Stimulated activated naive CD8-positive, alpha-beta T cell treated with anti-CD3 and anti-CD28 coated beads, Interleukin-15, Interleukin-2, amounts not matched to agents 100 U/mL and 50 U/mL, for 24 hours (primary cell): ENCODE results near the gene QSOX2.
A peak's percentile ranks its signal among the peaks of the same experiment; 100 is the strongest.

Experiments
- ATAC-seq: fragments of 150-1000 bp; cut with Tn5 transposase; one replicate; pipeline ENCODE4 v1.10.0; 2021
- DNase-seq: peaks from one replicate; pipeline ENCODE4 v3.0.0; 2021

The QSOX2 gene

DNA sequence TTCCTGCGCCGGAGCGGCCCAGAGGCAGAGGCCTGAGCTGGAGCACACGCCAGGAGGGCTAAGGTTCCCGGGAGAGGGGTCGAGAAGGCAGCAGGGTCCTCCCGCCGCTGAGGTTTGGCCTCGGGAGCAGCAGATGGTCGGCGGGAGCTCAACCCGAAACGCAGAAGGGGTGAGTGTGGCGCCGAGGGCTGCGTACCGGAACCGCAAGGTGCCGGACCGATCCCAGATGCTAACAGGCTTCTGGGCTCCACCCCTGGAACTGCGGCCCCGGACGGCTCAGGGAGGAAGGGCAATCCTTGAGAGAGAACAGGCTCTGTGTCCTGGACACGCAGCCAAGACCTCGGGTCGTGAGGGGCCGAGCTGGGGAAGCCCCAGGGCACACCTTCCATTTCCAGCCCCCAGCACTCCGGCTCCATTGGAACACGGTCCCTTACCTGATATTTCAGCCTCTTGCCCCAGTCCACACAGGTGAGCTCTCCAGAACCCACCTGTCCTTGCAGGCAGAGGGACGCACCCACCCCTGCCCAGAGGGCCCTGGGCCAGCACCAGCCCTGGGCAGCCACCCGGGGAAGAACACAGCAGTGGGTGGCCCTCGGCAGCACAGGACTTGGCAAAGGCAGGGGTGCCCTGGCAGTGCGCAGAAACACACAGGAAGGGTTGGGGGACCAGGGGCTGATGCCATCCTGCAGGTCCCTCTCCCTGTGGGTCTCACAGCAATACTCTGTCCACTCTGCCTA, 42.0 kb downstream of the QSOX2 start:
- ATAC-seq (no peak), DNase-seq (no peak)

DNA sequence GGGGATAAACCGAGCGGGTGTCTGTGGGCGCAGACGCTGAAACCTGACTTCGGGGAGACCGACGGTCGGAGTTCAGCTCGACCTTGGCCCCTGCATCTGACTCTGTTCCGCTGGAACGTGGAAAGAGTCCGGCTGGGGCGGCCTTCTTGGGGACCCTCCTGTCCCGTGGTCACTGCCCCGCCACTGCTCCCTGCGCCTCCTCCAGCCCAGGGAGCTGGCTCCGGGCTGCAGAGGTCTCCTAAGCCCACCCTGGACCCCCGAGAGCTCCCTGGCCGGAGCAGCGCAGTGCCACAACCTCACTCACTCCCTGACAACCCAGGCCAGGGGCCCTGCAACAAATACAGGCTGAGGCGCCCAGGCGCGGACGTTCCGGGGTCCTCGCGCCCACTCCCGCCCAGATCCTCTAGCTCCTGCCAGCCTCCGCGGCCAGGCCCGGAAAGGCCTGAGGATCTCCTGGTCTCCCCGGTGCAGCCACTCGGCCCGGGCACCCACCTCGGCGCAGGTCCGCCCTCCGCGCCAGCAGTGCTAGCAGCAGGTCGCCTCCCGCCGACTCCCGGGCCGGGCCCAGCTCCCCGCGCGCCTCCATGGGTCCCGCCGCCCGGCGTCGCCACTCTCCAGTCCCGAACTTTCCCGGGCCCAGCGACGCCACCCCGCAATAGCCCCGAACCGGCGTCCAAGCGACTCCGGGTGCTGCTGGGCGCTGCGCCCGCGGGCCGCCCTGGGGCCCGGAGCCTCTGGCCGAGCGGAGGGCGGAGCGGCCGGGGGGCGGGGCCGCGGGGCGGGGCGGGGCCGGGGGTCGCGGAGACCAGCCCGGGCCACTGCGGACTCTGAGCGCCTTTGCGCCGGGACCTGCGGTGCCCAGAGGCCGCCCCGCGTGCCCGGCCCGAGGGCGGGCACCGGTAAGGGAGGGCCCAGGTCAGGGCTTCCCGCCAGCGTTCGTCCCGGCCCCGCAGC, 42.9 kb downstream of the QSOX2 start:
- DNase-seq = no peak
- no peak for ATAC-seq

DNA sequence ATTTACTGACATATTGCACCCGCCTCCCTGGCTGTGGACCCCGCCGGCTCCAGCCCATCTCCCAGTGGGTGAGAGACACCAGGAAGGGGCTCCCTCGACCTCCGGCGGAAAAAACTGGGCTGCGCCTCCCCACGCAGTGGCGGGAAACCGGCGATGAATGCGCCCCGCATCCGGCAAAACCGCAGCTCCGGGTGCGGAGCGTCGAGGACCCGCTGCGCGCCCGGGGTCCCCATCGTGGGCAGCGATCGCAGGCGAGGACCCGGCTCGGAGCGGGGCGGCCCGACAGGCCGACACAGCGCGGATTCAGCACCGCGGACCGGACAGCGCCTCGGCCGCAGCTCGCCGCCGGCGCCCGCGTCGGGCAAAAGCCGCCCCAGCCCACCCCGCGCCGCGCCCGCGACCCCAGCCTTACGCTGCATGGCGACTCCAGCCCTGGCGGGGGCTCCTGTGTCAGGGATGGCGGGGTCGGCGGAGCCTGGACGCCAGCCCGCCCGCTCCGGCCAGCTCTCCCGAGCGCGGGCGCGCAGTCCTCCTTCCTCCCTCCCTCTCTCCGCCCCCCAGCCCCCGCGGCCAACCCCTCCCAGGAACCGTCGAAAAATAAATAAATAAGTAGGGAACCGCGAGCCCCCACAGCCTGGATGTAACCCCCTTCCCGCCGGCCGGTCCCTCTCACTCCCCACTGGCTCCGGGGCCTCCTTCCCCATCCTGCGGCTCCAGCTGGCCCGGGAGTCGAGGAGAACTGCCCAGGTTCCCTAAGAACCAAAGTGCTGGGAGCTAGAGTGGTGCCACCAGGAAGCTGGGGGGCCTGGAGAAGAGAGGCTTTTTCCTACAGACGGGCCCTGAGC, 43.8 kb downstream of the QSOX2 start:
- ATAC-seq (no peak), DNase-seq (no peak)

DNA sequence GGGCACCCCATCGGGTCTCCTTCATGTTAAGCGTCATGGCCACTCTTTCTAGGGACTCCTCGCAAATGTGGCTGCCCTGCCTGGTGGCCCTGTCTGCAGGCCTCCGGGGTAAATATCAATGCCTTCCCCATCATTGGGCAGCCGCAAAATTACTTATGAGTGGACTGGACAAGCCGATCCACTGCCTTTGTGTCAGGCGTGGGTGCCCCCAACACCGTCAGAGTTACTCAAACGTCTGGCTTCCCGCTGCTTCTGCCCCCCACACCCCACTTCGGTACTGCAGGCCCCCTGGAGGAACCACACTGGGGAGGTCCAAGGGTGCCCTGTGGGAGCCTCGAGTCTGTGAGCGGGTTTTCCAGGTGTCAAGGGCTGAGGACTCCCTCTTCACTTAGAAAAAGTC, 44.4 kb downstream of the QSOX2 start:
- DNase-seq = no peak
- ATAC-seq = no peak

DNA sequence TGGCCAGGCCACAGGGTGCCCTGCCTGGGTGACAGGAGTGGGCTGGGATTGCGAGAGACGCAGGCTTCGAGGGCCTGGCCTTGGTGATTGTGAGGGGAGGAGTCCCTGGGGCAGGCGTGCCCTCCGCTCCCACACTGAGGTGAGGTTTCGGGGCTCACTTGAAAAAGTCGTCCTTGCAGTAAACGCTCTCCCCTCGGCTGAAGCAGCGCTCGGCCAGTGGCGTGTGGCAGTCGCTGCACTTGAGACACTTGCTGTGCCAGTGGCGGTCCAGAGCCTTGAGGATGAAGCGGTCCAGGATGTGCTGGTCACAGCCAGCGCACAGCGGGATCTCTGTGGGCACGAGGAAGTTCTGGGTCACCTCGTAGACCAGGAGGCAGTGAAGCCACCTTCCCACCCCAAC, 45.2 kb downstream of the QSOX2 start:
- no peak for ATAC-seq
- DNase-seq = no peak

DNA sequence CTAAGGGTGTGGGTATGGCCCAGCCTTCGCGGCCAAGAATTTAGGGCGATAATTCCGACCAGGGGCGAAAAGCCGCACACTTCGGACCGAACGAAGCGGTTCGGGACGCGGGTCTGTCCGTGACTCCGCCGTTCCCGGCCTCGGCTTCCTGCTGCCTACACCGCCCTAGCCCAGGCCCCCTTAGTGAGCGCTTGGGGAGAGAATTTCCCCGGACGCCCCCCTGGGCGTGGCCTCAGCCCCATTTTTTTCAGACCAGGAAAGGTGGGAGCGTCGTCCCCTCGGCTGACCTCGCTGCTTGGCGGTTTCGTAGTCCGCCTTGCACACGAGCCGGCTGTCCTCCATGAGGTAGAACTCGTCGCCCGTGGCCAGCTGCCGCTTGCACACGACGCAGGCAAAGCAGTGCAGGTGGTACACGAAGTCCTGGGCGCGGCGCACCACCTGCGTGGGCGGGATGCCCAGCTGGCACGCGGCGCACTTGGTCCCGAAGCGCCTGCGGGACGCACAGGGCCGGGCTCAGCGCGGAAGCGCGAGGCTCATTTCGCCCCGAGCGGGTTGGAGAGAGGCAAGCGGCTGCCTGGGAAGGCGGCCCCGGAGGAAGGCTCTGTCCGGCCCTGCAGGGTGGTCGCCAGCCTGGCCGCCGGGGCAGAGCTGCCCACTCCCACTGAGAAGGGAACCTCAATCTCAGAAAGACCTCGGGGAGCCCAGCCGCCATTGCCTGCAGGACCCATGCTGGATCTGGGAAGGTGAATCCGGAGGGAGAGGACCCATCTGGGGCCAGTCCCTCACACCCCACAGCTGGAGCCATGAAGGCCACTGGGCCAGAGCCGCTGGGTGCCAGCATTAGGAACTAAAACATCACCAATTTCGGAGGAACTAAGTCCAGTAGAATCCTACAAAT, 46.0 kb downstream of the QSOX2 start:
- no peak for ATAC-seq

DNA sequence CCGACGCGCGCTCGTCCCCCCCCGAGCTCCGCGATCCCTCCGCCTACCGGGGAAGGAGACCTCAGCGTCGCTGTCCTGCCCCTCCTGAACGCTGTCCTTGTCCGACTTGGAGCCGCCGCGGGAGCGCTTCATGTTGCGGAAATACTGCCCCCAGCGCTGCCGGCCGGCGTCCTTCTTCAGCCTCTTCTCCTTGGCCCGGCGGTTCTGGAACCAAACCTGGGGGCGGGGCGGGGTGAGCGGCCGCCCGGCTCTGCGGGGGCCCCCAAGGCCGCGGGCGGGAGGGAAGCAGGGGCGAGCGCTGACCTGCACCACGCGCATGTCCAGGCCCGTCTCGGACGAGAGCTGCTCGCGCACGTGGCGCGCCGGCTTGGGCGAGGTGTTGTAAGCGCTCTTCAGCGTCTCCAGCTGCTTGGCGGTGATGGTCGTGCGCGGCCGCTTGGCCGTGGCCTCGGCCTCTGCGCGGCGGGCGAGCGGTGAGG, 47.0 kb downstream of the QSOX2 start:
- DNase-seq (no peak), ATAC-seq (no peak)

More for the DNA sequence above, 46.0 kb downstream of the QSOX2 start:
- DNase-seq = no peak

DNA sequence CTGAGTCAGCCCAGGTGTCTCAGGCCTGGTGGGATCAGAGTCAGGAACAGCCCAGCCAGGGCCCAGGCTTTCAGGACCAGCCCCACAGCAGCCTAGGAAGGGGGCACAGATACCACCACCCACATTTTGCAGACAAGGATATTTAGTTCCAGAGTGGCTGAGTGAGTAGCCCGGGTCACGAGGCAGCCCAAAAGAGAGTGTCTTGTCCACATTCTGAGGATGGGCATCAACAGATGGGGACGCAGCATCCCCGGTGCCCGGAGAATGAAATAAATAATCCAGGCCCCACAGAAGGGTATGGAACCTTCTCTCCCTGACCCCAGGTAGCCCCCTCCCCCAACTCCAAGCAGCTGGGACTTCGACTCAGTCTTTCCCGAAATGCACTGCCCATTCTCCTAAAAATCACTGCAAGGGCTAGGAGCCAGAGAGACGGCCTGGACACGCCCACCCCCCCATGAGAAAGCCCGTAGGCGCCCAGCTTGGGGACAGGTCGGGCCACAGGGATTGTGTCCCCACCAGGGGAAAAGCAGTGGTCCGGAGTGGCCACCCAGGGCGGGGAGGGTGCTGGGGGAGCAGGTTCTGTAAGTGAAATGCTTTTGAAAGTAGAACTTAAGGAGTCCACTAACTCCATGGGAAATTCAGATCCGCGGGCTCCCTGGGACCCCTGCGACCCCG, 47.5 kb downstream of the QSOX2 start:
- ATAC-seq (no peak), DNase-seq (no peak)

DNA sequence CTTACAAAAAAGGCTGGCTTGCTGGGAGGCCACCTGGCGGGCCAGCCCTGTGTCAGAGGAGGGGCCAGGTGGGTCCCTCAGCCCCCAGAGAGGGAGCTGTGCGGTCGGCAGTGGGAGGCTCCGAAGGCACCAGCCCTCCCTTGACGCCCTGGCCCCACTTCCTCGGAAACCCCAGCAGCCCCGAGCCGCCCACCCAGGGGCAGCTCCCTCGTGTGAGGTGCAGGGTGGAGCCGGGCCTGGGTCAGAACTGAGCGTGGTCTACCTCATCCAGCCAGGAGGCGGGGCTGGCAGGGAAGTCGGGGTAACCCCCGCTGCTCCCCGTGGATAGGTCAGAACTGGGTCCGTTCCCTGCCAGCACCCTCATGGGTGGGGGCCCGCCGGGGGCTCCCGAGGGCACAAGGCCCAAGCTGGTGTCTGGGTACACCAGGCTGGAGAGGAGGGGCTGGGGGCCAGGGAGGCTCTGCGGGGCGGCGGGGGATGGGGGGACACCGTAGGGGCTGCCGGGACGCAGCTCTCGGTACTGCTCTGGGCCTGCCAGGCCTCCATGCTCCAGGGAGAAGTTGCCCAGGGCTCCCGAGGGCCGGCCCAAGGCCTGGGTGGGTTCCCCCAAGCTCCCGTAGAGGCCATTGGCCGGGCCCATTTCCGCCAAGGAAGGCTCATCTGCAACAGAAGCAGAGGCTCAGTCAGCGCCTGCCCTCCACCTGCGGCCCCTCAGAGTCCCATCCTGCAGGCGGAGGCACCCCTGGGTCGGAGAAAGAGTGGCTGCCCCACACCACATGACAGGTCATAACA, 48.3 kb downstream of the QSOX2 start:
- no peak for DNase-seq
- peak; percentile 38 for ATAC-seq

DNA sequence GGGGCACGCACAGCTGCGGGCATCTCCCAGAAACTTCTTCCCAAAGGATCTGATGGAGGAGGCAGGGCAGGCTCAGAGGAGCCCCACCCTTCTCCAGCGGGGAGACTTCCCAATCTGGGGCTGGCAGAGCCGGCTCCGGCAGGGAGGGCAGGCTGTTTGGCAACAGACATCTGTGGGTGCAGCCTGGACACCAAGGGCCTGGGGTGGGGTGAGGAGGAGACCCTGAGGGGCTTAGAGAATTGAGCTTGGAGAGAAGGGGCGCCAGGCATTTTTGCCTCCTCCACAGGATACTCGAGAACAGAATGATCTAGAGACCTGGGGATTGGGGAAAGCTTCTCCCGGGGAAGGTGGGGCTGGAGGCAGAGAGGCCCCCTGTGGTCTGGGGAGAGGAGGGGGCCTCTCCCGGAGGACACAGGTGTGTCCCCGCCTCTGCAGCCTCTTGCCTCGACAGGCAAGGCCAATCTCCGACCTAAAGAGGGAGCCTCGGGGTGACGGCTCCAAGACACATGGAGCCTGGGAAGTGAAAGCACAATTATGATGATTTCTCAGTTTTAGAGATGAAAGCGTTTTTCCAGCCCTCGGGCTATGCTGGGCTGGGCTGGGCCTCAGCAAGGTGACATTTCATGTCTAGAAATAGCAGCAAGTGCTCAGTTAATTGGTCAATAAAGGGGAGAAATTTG, 49.1 kb downstream of the QSOX2 start:
- DNase-seq = no peak
- peak; percentile 55 for ATAC-seq

DNA sequence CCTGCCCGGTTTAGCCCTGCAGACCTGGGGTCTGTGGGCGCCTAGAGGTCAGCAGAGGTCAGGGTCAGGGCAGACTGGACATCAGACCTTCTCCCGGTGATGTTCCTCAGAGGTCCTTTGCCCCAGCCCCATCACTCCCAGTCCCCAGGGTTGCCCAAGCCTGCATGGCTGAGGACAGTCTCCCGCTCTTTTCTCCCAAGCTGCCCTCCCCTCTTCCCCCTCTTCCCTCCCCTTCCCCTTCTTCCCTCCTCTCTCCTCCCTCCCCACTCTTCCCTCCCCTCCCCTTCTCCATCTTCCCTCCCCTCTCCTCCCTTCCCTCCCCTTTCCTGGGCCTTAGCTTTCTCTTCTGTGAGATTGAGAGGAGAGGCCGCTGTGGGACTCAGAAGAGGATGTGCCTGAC, 51.1 kb downstream of the QSOX2 start:
- ATAC-seq (no peak), DNase-seq (no peak)

DNA sequence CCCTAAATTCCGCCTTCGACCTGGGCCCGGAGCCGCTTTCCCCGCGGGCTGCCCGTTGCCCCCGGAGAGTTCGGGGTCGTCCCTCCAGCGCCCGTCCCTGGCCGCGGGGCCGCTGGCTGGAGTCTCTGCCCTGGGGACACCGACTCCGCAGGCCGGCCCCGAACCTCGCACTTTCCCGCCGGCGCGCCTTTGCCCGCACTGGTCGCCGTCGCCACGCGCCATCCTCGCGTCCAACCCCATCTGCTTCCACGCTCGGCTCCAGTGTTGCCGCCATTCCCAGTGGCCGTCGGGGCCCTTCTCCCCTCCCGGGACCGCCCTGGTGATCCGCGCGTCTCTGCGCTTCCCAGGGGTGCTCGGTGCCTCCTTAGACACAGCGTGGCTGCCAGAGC, 51.7 kb downstream of the QSOX2 start:
- DNase-seq (no peak), ATAC-seq (no peak)

DNA sequence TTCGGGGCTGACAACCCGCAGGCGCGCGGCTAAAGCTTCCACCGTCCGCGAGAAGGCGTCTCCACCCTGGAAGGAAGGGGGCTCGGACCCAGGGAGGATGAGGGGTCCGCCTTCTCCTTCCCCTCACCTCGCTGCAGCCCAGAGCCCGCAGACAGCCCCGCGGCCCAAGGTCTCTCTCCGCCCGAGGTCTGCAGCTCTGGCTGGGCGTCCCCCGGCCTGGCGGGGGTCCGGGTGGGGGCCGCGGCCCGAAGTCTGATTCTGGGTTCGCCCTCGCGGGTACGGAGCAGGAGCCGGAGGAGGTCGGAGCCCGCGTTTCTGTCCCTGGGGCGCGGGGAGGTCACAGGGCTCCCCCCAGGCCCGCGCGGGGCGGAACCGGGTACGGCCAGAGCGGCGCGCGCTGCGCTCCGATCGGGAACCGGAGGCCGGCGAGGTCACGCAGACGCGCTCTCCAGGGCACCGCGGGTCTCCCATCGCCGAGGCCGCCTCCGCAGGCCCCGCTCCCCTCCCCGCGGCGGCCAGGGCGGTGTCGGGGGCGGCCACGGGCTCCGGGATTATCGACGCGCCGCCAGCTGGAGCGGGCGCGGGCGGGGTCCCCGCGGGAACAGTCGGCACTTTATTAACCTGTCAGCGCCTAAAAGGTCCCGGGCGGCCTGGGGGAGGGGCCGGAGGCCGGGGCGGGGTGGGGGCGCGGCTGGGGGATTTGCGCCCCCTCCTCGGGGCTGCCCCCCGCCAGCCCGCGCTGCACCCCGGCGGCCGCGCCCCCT, 52.3 kb downstream of the QSOX2 start:
- no peak for DNase-seq
- no peak for ATAC-seq

DNA sequence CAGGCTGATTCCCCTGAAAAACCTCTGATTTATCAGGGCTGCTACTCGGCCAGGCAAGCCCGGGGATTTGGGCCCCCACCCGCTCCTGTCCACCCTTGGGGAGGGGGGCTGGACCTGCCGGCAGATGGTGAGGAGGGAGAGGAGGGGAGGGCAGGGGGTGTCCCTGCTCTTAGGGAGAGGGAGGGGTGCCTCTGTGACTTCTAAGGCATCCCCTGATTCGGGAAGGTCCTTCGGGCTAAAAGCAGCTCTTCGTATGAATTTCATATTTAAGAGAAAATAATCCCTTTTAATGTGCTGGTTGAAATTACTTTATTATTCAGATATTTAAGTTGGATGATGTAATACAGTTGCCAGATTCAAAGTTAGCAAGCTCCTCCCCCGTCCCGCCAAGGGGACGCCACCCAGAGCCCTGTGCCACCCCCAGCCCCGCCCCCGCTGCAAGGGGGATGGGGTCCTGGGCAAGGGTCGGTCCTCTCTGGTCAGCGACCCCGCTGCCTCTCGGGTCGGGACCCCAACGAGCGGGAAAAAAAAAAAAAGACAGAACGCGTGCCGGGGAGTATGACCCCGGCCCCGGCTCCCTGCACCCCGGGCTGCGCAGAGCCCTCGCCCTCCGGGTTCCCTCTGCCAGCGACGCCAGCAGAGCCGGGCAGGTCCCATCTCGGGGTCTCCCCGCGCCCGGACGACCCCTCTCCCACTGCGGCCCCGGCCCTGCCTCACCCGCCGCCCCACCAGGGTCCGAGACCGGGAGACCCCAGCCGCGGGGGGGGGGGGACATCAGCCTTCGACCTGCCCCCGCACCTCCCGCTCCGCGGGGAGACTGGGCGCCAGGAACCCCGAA, 53.1 kb downstream of the QSOX2 start:
- no peak for DNase-seq

DNA sequence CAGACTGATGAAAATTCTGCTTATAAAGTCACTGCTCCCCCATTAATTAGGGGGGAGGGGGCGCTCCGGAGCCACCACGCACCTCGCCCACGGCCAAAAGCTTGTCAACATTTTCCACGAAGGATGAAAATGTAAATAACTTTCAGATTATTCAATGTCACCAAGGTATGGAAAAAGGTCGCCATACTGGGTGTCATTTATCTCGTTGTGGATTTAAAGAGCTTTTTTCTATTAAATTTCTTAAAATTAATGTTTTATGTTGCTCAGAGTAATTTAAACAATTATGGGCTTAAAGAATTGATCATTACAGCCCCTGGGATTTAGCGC, 53.7 kb downstream of the QSOX2 start:
- DNase-seq (no peak), ATAC-seq (no peak)

More for the DNA sequence above, 53.1 kb downstream of the QSOX2 start:
- no peak for ATAC-seq

DNA sequence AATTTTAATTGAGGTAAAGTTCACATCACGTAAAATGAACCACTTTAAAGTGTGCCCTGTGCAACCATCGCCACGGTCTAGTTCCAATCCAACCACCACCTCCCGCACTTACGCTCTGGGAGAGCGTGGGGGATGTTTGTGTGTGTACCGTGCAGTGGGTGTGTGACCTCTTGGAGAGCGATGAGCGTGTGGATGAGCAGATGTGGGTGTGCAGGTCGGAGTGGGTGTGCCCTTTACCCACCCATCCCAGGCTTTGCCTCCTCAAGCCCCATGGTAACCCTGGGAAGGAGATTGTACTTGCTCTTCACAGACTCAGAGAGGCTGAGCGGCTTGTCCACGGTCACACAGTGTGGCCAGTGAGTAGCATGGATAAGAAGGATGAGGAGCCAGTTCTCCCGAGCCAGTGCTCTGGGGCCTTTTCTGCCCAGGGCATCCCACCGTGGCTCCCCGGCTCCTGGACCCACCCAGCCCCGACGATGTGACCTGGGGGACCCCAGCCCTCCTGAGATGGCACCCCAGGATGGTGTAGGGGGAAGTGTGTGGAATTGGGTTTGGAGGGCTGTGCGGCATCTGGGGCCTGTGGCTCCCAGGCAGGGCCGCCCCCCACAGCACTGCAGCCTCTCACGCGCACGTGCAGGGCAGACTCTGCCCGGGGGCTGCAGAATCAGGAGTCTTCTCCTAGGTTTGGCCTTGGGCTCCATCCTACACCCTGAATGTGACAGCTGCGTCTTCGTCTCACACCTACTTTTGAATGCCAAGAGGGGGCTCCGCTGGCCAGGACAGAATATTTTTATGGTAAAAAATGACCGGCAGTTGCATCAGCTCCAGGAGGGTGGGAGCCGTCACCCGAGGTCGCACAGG, 54.3 kb downstream of the QSOX2 start:
- DNase-seq = no peak
- no peak for ATAC-seq

DNA sequence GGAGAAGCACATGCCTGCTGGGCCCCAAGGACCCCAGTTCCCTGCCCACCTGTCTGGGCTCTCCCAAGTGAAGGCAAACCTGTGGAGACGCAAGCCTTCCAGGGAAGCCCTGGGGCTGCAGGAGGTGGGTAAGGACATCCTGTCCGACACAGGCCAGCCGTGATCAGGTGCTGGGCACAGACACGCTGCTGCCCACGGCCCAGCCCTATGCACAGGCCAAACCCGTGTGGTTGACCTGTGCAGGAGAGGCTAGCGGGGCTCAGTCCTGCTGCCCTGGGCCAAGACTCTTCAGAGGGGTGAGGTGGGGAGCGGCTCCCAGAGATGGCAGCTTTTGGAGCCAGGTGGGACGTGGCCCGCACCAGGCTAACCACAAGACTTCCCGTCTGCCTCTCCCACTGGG, 55.0 kb downstream of the QSOX2 start:
- DNase-seq (no peak), ATAC-seq (no peak)
